ENCODE data around the gene ADGRG1. TPM values are rescaled to one million over a fixed set of nuclear protein-coding genes. Genes with fewer than 3 reads are reported as not detected.
A peak's percentile ranks its signal among the peaks of the same experiment; 100 is the strongest.

The ADGRG1 gene
- total RNA-seq, 2 experiments from 2014 or later: 2.2 to 2.9 TPM

- CTCF ChIA-PET: interaction anchor here (1.0 kb wide), 1 partner anchor 12 kb away, joined by 3 read pairs; no protein-coding TSS in a partner anchor
- Mint-ChIP-seq H3K4me1 (peaks cover 14% of the 10 kb centered on the region), H3K36me3 (ENCODE audit: low read depth) (no peaks in the 10 kb centered on the region), H3K9me3 (no peaks in the 10 kb centered on the region), H3K27me3 (no peaks in the 10 kb centered on the region), H3K27ac (no peak overlapping the region), H3K4me3 (no peak overlapping the region)
- POLR2A ChIA-PET: no interaction called here
- no peak for DNase-seq
Observed at GRCh38 chr16:57683636-57684545, 55.5 kb downstream of the ADGRG1 start.

GRCh38 chr16:57684626-57685358 is 56.4 kb downstream of the ADGRG1 start:
- Mint-ChIP-seq H3K27ac (no peak overlapping the region), H3K9me3 (no peaks in the 10 kb centered on the region), H3K4me3 (no peak overlapping the region), H3K36me3 (ENCODE audit: low read depth) (no peaks in the 10 kb centered on the region), H3K4me1 (peaks cover 19% of the 10 kb centered on the region), H3K27me3 (no peaks in the 10 kb centered on the region)
- ChIA-PET POLR2A (no interaction called here), CTCF (interaction anchor here (1.3 kb wide), 1 partner anchor 109 kb away, joined by 4 read pairs; no protein-coding TSS in a partner anchor)
- no peak for DNase-seq

- DNase-seq: no peak
- Mint-ChIP-seq H3K27ac (no peak overlapping the region), H3K27me3 (no peaks in the 10 kb centered on the region), H3K9me3 (no peaks in the 10 kb centered on the region), H3K4me1 (peaks cover 24% of the 10 kb centered on the region), H3K4me3 (no peak overlapping the region), H3K36me3 (ENCODE audit: low read depth) (no peaks in the 10 kb centered on the region)
- ChIA-PET POLR2A (no interaction called here), CTCF (interaction anchor here (1.3 kb wide), 1 partner anchor 110 kb away, joined by 4 read pairs; no protein-coding TSS in a partner anchor)
Observed at GRCh38 chr16:57685633-57686032, 57.2 kb downstream of the ADGRG1 start.

- DNase-seq: no peak
- CTCF ChIA-PET: no interaction called here
- no peaks in the 10 kb centered on the region for H3K27me3 Mint-ChIP-seq
- H3K27ac Mint-ChIP-seq: no peak overlapping the region
- H3K9me3 Mint-ChIP-seq: no peaks in the 10 kb centered on the region
- no peak overlapping the region for H3K4me3 Mint-ChIP-seq
- H3K4me1 Mint-ChIP-seq: peaks cover 26% of the 10 kb centered on the region
- POLR2A ChIA-PET: no interaction called here
- H3K36me3 Mint-ChIP-seq (ENCODE audit: low read depth): no peaks in the 10 kb centered on the region
Observed at GRCh38 chr16:57686577-57686976, 58.1 kb downstream of the ADGRG1 start.

GRCh38 chr16:57687363-57687929 is 59.0 kb downstream of the ADGRG1 start:
- H3K4me3 Mint-ChIP-seq: no peak overlapping the region
- ChIA-PET POLR2A (no interaction called here), CTCF (no interaction called here)
- H3K27ac Mint-ChIP-seq: peak overlapping the region; percentile 1
- no peak for DNase-seq
- peaks cover 3% of the 10 kb centered on the region for H3K27me3 Mint-ChIP-seq
- H3K36me3 Mint-ChIP-seq (ENCODE audit: low read depth): no peaks in the 10 kb centered on the region
- no peaks in the 10 kb centered on the region for H3K9me3 Mint-ChIP-seq
- H3K4me1 Mint-ChIP-seq: peaks cover 26% of the 10 kb centered on the region

- peaks cover 11% of the 10 kb centered on the region for H3K27me3 Mint-ChIP-seq
- CTCF ChIA-PET: interaction anchor here (1.3 kb wide), 1 partner anchor 11 kb away, joined by 3 read pairs; no protein-coding TSS in a partner anchor
Observed at GRCh38 chr16:57688487-57688986, 60.1 kb downstream of the ADGRG1 start.

GRCh38 chr16:57688987-57689761 is 60.7 kb downstream of the ADGRG1 start:
- Mint-ChIP-seq H3K9me3 (no peaks in the 10 kb centered on the region), H3K36me3 (ENCODE audit: low read depth) (no peaks in the 10 kb centered on the region), H3K27me3 (peaks cover 15% of the 10 kb centered on the region), H3K4me3 (peak overlapping the region; percentile 14), H3K27ac (peak overlapping the region; percentile 85), H3K4me1 (peaks cover 26% of the 10 kb centered on the region)
- no peak for DNase-seq
- CTCF ChIA-PET: interaction anchor here (1.2 to 1.6 kb wide), 3 partner anchors 8 to 113 kb away, joined by 3 to 5 read pairs (median 3); no protein-coding TSS in a partner anchor
- POLR2A ChIA-PET: no interaction called here

More at GRCh38 chr16:57688487-57688986, 60.1 kb downstream of the ADGRG1 start:
- H3K4me1 Mint-ChIP-seq: peaks cover 26% of the 10 kb centered on the region
- no peak overlapping the region for H3K4me3 Mint-ChIP-seq
- peak overlapping the region; percentile 63 for H3K27ac Mint-ChIP-seq
- POLR2A ChIA-PET: no interaction called here
- no peaks in the 10 kb centered on the region for H3K36me3 Mint-ChIP-seq (ENCODE audit: low read depth)
- no peaks in the 10 kb centered on the region for H3K9me3 Mint-ChIP-seq
- no peak for DNase-seq

GRCh38 chr16:57689762-57690558 is 61.5 kb downstream of the ADGRG1 start:
- H3K4me3 Mint-ChIP-seq: peak overlapping the region; percentile 14
- peak; percentile 60 for DNase-seq
- peaks cover 31% of the 10 kb centered on the region for H3K4me1 Mint-ChIP-seq
- peak overlapping the region; percentile 85 for H3K27ac Mint-ChIP-seq
- POLR2A ChIA-PET: no interaction called here
- peaks cover 15% of the 10 kb centered on the region for H3K27me3 Mint-ChIP-seq
- no peaks in the 10 kb centered on the region for H3K36me3 Mint-ChIP-seq (ENCODE audit: low read depth)
- no peaks in the 10 kb centered on the region for H3K9me3 Mint-ChIP-seq
- CTCF ChIA-PET: interaction anchor here (1.2 to 1.6 kb wide), 4 partner anchors 8 to 114 kb away, joined by 3 to 5 read pairs (median 4); no protein-coding TSS in a partner anchor

GRCh38 chr16:57690782-57691471 is 62.5 kb downstream of the ADGRG1 start:
- H3K27me3 Mint-ChIP-seq: peaks cover 15% of the 10 kb centered on the region
- no peak overlapping the region for H3K27ac Mint-ChIP-seq
- no peaks in the 10 kb centered on the region for H3K9me3 Mint-ChIP-seq
- DNase-seq: no peak
- ChIA-PET CTCF (interaction anchor here (1.2 to 1.6 kb wide), 3 partner anchors 9 to 86 kb away, joined by 3 to 5 read pairs (median 4); no protein-coding TSS in a partner anchor), POLR2A (no interaction called here)
- H3K36me3 Mint-ChIP-seq (ENCODE audit: low read depth): no peaks in the 10 kb centered on the region
- H3K4me1 Mint-ChIP-seq: peaks cover 32% of the 10 kb centered on the region
- no peak overlapping the region for H3K4me3 Mint-ChIP-seq

- CTCF ChIA-PET: interaction anchor here (0.9 to 1.9 kb wide), 3 partner anchors 9 to 45 kb away, joined by 3 to 6 read pairs (median 3); partner anchors contain the start of gene KATNB1
- Mint-ChIP-seq H3K36me3 (ENCODE audit: low read depth) (no peaks in the 10 kb centered on the region), H3K9me3 (no peaks in the 10 kb centered on the region)
Observed at GRCh38 chr16:57692636-57693035, 64.2 kb downstream of the ADGRG1 start.

GRCh38 chr16:57693550-57693949 is 65.1 kb downstream of the ADGRG1 start:
- no peak overlapping the region for H3K27ac Mint-ChIP-seq
- peaks cover 15% of the 10 kb centered on the region for H3K27me3 Mint-ChIP-seq
- CTCF ChIA-PET: interaction anchor here (1.9 kb wide), 1 partner anchor 45 kb away, joined by 6 read pairs; no protein-coding TSS in a partner anchor
- H3K9me3 Mint-ChIP-seq: no peaks in the 10 kb centered on the region
- peaks cover 25% of the 10 kb centered on the region for H3K4me1 Mint-ChIP-seq
- H3K4me3 Mint-ChIP-seq: no peak overlapping the region
- POLR2A ChIA-PET: interaction anchor here (0.6 kb wide), 1 partner anchor 170 kb away, joined by 3 read pairs; no protein-coding TSS in a partner anchor
- no peaks in the 10 kb centered on the region for H3K36me3 Mint-ChIP-seq (ENCODE audit: low read depth)
- DNase-seq: no peak

More at GRCh38 chr16:57692636-57693035, 64.2 kb downstream of the ADGRG1 start:
- peaks cover 15% of the 10 kb centered on the region for H3K27me3 Mint-ChIP-seq
- no peak overlapping the region for H3K27ac Mint-ChIP-seq
- POLR2A ChIA-PET: no interaction called here
- H3K4me3 Mint-ChIP-seq: no peak overlapping the region
- no peak for DNase-seq
- peaks cover 32% of the 10 kb centered on the region for H3K4me1 Mint-ChIP-seq

All from activated CD4-positive, alpha-beta T cell treated with anti-CD3 and anti-CD28 coated beads, Interleukin-2, amount 10 ng/mL, durations not matched to agents 7 days and 5 days (primary cell).